ENCODE results near the gene KCNQ1OT1. TPM values are rescaled to one million over a fixed set of nuclear protein-coding genes. Genes with fewer than 3 reads are reported as not detected.

Gene KCNQ1OT1
- total RNA-seq, 2 donors from 2014 or later = 0.52 to 1.1 TPM

DNA sequence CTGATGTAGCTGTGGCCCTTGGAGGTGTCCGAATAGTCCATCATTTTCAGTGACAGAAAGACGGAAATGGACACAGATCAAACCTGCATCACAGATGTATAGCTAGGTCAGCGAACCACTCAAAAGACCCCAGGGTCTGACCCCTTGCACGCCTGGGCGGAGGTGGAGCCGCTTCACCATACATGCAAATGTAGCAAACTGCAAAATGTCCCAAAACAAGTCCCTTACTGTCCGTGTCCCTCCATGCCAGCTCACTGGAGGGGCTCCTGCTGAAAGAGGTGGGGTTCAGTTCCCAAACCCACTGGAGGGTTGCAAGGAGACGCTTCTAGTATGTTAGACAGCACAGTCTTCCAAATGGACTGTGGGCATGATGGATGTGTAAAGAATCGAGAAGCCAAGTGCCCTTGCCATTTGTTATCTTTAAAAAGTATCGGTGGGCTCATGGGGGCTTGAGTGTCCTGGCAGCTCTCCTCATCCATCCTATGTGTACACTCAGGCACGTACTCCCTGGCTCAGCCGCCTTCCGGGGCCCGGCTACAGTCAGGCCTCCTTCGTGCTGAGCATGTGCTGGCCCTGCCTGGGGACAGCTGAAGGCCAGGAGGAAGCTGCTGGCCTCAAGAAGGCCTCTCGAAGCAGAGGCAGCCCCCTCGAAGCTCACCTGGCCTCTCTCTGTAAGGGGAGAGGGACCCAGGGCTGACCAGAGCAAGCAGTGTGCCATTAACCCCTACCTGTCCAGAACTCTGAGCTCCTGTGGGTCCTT lies 20.2 kb upstream of the KCNQ1OT1 start:
- H3K9me3 Mint-ChIP-seq = no peaks in the 10 kb centered on the region
- no peak overlapping the region for H3K4me3 Mint-ChIP-seq
- ATAC-seq = no peak
- H3K27me3 Mint-ChIP-seq = no peaks in the 10 kb centered on the region
- H3K4me1 Mint-ChIP-seq (ENCODE audit: low read depth in 2 of 2) = no peaks in the 10 kb centered on the region
- no peaks in the 10 kb centered on the region for H3K36me3 Mint-ChIP-seq
- DNase-seq (ENCODE audit: low spot score) = no peak
- H3K27ac Mint-ChIP-seq = no peak overlapping the region

GRCh38 chr11:2718817-2719438 lies 19.1 kb upstream of the KCNQ1OT1 start:
- H3K9me3 Mint-ChIP-seq = no peaks in the 10 kb centered on the region
- no peaks in the 10 kb centered on the region for H3K36me3 Mint-ChIP-seq
- H3K27me3 Mint-ChIP-seq = no peaks in the 10 kb centered on the region
- H3K4me3 Mint-ChIP-seq = no peak overlapping the region
- DNase-seq (ENCODE audit: low spot score) = no peak
- no peak overlapping the region for H3K27ac Mint-ChIP-seq
- no peak for ATAC-seq
- H3K4me1 Mint-ChIP-seq (ENCODE audit: low read depth in 2 of 2) = no peaks in the 10 kb centered on the region

GRCh38 chr11:2717561-2718325 lies 17.9 kb upstream of the KCNQ1OT1 start:
- H3K27me3 Mint-ChIP-seq = no peaks in the 10 kb centered on the region
- DNase-seq (ENCODE audit: low spot score) = no peak
- H3K27ac Mint-ChIP-seq = no peak overlapping the region
- no peaks in the 10 kb centered on the region for H3K4me1 Mint-ChIP-seq (ENCODE audit: low read depth in 2 of 2)
- no peak for ATAC-seq
- no peaks in the 10 kb centered on the region for H3K9me3 Mint-ChIP-seq
- no peak overlapping the region for H3K4me3 Mint-ChIP-seq
- H3K36me3 Mint-ChIP-seq = no peaks in the 10 kb centered on the region

DNA sequence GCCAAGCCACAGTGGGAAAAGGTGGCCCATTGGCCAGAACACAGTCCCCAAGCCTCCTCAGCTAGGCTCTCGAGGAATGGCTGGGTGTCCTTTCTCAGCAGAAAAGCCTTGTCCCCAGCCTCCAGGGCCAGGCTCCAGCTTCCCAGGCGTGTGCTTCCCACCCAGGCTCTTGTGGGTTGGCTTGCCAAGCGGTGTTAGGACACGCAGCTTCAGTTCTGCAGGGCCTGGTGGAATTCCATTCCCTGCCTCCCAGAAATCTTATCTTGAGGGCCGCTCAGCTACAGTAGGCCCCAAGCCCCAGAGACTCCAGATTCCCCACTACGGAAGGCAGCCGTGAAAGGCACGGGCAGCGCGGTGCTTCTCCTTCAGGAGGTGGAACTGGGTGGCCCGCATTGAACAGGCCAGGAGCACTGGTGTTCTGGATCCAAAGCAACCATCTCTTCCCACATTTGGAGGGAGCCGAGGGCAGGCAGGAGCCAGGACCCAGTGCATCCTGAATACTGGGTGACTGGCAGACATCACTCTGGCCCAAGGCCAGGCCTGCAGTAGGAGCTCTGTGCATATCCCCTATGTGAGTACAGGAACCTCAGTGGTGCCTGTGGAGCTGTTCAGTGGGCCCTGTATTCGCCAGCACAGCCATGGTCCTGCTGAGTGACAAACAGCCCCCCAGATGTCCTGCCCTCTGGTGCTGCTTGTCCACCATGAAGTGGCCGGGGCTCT lies 16.7 kb upstream of the KCNQ1OT1 start:
- H3K36me3 Mint-ChIP-seq = no peaks in the 10 kb centered on the region
- no peaks in the 10 kb centered on the region for H3K9me3 Mint-ChIP-seq
- H3K27me3 Mint-ChIP-seq = no peaks in the 10 kb centered on the region
- H3K4me1 Mint-ChIP-seq (ENCODE audit: low read depth in 2 of 2) = no peaks in the 10 kb centered on the region
- H3K27ac Mint-ChIP-seq = no peak overlapping the region
- DNase-seq (ENCODE audit: low spot score) = no peak
- ATAC-seq = no peak
- H3K4me3 Mint-ChIP-seq = no peak overlapping the region

DNA sequence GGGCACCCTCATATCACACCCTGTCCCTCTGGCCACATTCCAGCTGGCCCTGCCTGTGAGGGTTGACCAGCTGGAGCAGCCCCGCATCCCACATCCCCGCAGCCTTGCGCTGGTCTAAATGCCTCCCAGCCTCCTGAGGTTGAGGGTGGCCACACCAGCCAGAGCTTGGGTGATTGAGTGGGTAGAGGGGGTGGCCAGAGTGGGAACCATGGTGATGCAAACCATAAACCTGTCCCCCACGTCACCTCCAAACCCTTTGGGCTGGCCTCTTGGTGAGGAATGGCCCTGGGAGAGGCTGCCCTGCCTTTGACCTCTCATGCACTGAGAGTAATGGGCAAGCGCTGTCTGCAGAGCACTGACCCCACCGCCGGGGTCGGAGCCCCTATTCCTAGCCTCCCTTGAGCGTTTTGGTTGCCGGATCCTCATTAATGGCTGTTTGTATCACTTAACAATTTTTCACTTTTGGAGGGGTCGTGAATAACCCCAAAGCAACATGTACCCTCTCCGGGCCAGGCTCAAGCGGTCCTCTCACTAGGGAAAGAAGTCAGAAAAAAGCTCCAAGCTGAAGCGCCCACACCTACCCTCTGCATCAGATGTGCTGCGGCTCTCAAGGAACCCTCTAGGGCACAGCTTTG lies 16.0 kb upstream of the KCNQ1OT1 start:
- Mint-ChIP-seq H3K27ac (no peak overlapping the region), H3K4me1 (ENCODE audit: low read depth in 2 of 2) (no peaks in the 10 kb centered on the region), H3K4me3 (no peak overlapping the region), H3K36me3 (no peaks in the 10 kb centered on the region), H3K27me3 (peaks cover 0 to 1% of the 10 kb centered on the region in 2 donors), H3K9me3 (no peaks in the 10 kb centered on the region)
- no peak for DNase-seq (ENCODE audit: low spot score)
- ATAC-seq = no peak

- Mint-ChIP-seq H3K27ac (no peak overlapping the region), H3K9me3 (no peaks in the 10 kb centered on the region), H3K4me1 (ENCODE audit: low read depth in 2 of 2) (no peaks in the 10 kb centered on the region), H3K27me3 (peaks cover 0 to 11% of the 10 kb centered on the region in 2 donors), H3K36me3 (no peaks in the 10 kb centered on the region), H3K4me3 (no peak overlapping the region)
- DNase-seq (ENCODE audit: low spot score) = no peak
- no peak for ATAC-seq
These were observed 15.1 kb upstream of the KCNQ1OT1 start for GRCh38 chr11:2714871-2715270.

- Mint-ChIP-seq H3K27ac (no peak overlapping the region), H3K27me3 (peaks cover 2 to 15% of the 10 kb centered on the region in 2 donors), H3K4me1 (ENCODE audit: low read depth in 2 of 2) (no peaks in the 10 kb centered on the region), H3K36me3 (no peaks in the 10 kb centered on the region), H3K4me3 (no peak overlapping the region), H3K9me3 (no peaks in the 10 kb centered on the region)
- DNase-seq (ENCODE audit: low spot score) = no peak
- ATAC-seq = no peak
These were observed 14.6 kb upstream of the KCNQ1OT1 start for GRCh38 chr11:2714463-2714800.

DNA sequence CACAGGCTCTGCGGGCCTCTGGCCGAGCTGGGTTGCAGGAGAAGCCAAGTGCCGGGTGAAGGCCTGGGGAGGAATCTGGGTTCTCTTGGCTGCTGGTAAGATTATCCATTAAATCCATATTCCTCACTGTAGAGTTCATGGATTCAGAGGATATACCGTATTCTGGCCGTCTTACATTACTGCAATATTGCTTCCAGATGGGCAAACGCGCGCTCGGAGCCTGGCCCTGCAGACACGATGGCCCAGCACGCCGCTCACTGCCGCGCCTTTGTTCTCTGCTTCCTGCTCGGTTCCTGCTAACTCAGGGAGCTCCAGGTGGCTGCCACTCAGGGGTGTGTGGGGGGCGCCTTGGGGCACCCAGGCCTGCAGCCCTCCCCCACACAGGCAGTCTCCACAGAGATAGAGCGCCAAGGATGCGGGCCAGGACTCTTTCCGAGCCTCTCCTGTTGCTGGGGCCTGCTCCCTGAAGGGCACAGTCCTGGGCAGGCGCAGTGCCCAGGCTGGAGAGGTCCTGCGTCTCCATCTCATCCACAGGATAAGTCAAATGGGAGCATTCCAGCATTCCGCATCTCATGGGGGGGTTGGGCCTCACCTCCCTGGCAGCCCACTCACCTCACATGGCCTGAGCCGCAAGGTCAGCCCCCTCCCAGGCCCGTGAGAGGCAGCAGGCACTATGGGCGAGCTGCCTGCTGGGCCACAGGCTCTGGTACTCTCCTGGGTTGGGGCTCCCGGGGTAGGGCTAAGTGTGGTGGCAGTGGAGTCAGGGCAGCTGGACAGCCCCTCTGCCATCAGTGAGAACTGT lies 14.1 kb upstream of the KCNQ1OT1 start:
- ATAC-seq (no peak), DNase-seq (ENCODE audit: low spot score) (no peak)
- Mint-ChIP-seq H3K27ac (no peak overlapping the region), H3K4me1 (ENCODE audit: low read depth in 2 of 2) (no peaks in the 10 kb centered on the region), H3K4me3 (no peak overlapping the region), H3K27me3 (peaks cover 3 to 15% of the 10 kb centered on the region in 2 donors), H3K36me3 (no peaks in the 10 kb centered on the region), H3K9me3 (no peaks in the 10 kb centered on the region)

GRCh38 chr11:2713094-2713493 lies 13.3 kb upstream of the KCNQ1OT1 start:
- Mint-ChIP-seq H3K9me3 (no peaks in the 10 kb centered on the region), H3K4me1 (ENCODE audit: low read depth in 2 of 2) (no peaks in the 10 kb centered on the region), H3K27me3 (peaks cover 3 to 15% of the 10 kb centered on the region in 2 donors), H3K27ac (no peak overlapping the region), H3K36me3 (no peaks in the 10 kb centered on the region), H3K4me3 (no peak overlapping the region)
- DNase-seq (ENCODE audit: low spot score) (no peak), ATAC-seq (no peak)

GRCh38 chr11:2711161-2711560 lies 11.4 kb upstream of the KCNQ1OT1 start:
- ATAC-seq (no peak), DNase-seq (ENCODE audit: low spot score) (no peak)
- Mint-ChIP-seq H3K4me1 (ENCODE audit: low read depth in 2 of 2) (no peaks in the 10 kb centered on the region), H3K27me3 (peaks cover 3 to 15% of the 10 kb centered on the region in 2 donors), H3K4me3 (no peak overlapping the region), H3K36me3 (no peaks in the 10 kb centered on the region), H3K27ac (no peak overlapping the region), H3K9me3 (no peaks in the 10 kb centered on the region)

GRCh38 chr11:2709429-2709828 lies 9.6 kb upstream of the KCNQ1OT1 start:
- Mint-ChIP-seq H3K27me3 (peaks cover 3 to 15% of the 10 kb centered on the region in 2 donors), H3K4me1 (ENCODE audit: low read depth in 2 of 2) (no peaks in the 10 kb centered on the region), H3K36me3 (no peaks in the 10 kb centered on the region), H3K4me3 (no peak overlapping the region), H3K9me3 (no peaks in the 10 kb centered on the region), H3K27ac (no peak overlapping the region)
- ATAC-seq = no peak
- no peak for DNase-seq (ENCODE audit: low spot score)

DNA sequence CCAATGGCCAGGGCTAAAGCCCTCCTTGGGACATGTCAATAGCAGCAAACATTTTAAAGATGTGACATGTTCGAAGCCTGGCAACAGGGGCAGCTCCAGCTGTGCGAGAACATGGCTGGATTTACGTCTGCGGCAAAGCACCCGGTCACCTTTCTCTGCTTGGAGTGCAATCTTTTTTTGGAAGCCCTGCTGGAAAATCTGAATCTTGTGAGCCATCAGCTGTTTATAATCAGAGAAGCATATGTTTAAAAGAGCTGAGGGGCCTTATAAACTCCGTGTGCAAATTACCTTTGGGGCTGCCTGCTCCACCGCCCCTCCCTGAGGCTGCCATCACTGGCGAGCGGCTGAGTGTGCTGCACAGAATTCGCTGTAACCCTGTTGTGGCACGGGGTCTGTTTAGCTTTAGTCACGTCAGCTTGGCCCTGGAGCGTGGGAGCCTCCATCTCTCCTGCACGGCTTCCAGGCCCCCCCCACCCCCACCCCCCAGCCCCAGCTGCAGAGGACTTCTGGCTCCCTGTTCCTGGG lies 9.0 kb upstream of the KCNQ1OT1 start:
- no peak overlapping the region for H3K27ac Mint-ChIP-seq
- ATAC-seq (no peak), DNase-seq (ENCODE audit: low spot score) (no peak)
- H3K36me3 Mint-ChIP-seq = no peaks in the 10 kb centered on the region
- no peaks in the 10 kb centered on the region for H3K9me3 Mint-ChIP-seq
- no peaks in the 10 kb centered on the region for H3K4me1 Mint-ChIP-seq (ENCODE audit: low read depth in 2 of 2)
- peaks cover 3 to 15% of the 10 kb centered on the region in 2 donors for H3K27me3 Mint-ChIP-seq
- H3K4me3 Mint-ChIP-seq = no peak overlapping the region

All from natural killer cell treated with Interleukin-12 subunit alpha and Interleukin-12 subunit beta and Interleukin-15 and Interleukin-18, amount 100 ng/mL, for 72 hours (primary cell).